NOMO-1 (cell line): Measurements from ENCODE around the gene KCNQ5.
"Not testable (repeated sequence)": the region's sequence is repeated elsewhere in the genome, so short reads cannot be mapped to it uniquely, and the experiment has no call there.

Experiments
- DNase-seq, 2 experiments: peaks; one replicate each; lab custom pipeline; 2025; ENCODE audit not compliant: unreplicated experiment in 2 of 2; lab: John Stamatoyannopoulos, UW

Gene KCNQ5

GRCh38 chr6:72890233-72890632, 268.4 kb downstream of the KCNQ5 start:
- no peak for DNase-seq

DNA sequence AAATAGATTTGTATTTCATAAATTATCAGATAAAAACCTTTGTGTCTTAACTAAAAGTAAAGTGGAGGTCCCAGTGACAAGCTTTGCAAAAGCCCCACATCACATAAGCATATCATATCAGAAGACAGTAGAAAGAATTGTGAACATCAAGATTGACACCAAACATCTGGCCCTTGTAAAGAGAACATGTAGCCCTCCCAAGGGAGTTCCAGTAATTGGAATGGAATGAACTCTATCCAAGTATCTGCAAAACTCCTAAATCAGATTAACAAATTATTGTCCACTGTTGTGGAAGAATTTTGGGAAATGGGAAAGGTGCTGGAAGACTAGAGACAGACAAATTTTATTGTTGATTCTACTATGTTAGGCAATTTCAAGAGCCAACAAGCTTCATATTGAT, 268.8 kb downstream of the KCNQ5 start:
- no peak for DNase-seq

GRCh38 chr6:72892901-72893300, 271.0 kb downstream of the KCNQ5 start:
- DNase-seq: no peak

DNA sequence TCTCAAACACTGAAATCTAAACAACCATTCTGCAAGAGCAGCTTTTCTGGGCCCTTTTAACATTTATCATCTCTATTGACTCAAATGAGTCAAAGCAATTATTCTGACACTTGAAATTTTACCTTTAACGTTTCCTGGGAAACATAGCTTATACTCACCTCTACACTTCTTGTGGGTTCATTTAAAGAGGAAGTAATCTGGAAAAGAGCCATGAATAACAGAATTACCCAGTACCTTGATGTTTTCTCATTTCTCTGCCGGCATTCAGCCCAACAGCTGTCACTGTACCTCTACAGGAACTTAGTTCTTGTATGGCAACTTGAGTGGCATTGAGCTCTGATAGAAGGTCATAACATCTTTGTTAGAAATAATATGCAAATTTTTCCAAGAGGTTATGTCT, 272.2 kb downstream of the KCNQ5 start:
- no peak for DNase-seq

GRCh38 chr6:72898313-72898712, 276.4 kb downstream of the KCNQ5 start:
- DNase-seq: not testable (repeated sequence)

DNA sequence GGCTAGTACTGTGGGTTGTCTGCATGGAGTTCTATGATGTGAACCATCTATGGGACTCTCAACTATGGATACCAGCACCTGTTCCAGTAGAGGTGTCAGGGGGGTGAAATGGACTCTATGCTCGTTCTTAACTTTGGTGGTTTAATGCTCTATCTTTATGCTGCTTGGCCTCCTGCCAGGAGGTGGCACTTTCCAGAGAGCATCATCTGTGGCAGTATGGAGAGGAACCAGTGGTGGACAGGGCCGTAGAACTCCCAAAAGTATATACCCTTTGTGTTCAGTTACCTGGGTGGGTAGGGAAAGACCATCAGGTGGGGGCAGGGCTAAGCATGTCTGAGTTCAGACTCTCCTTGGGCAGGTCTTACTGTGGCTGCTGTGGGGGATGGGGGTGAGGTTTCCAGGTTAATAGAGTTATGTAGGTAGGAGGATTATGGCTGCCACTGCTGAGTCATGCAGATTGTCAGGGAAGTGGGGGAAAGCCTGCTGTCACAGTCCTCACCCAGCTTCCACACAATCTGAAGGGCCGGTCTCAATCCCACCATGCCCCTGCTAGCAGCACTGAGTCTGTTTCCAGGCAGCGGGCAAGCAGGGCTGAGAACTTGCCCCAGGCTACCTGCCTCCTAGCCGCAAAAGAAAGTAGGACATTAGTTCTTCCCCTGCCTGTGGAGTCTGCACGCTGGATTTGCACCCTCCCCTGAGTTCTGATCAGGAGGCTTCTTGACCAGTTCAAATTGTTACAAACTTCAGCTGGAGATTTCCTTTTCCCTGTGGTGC, 284.0 kb downstream of the KCNQ5 start:
- no peak for DNase-seq

DNA sequence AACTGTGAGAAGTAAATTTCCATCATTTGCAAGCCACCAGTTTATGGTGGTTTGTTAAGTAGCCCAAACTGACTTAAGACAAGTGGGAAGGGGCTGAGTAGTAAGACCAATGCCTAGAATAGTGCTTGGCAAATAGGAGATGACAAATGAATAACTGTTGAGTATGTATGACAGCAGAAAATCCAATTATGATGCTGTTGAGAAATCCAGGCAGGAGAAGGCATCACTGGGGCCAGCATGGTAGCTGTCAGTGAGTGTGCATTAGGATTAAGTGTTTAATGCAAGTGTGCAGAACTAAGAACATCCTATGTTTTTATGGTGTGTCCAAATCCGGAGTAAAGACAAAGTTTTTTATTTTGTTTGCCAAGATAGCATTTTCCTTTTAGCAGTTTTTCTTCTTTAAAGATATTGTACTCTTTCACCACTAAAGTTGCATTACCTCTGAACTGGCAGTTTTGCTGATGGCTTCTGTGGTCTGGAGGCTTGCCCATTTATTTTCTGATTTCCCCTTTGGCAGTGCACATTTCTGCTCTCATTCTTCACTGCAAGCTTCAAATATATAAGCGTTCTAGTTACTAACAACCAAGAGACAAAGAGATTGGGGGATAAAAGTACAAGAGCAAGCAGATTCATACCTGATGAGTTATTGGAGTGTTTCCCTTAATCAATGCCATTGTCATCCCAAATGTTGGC, 289.7 kb downstream of the KCNQ5 start:
- DNase-seq: peak; percentile 75 to 86

- DNase-seq: no peak
These were observed 291.9 kb downstream of the KCNQ5 start for GRCh38 chr6:72913797-72914196.

DNA sequence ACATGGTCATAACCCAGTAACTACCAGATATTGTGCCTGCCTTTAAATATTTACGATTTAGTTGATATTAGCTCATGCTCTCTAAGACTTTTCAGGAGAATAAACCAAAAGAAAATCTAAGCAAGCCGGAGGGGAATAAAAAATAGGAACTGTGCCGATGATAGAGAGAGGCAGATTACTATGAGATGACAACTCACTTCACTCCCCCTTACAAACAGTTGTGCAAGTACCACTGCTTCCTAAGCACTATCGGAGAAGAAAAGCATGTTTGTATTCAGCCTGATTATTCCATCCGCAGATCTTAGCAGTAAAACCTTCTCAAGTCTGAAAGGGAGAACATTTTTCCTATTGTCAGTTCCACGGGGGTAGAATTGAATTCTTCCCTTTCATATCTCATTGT, 294.4 kb downstream of the KCNQ5 start:
- peak in 1 of 2 experiments; percentile 41 for DNase-seq

DNA sequence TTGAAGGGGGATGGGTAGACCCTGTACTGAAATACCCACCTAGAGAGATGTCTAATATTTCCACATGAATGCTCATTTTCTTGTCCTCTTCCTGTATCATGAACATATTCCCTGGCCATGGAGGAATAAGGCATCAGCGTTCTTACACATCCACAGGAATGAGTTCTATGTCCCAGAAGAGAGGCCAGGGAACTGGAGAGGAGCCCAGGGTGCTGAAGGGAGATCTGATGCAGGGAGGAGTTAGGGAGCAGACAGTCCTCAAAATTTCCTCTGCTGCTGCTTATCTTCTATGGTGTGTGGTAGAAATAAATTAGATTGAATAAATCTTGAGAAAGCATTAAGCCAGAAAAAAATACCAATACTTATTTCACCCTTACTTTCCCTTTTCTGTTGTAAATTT, 295.0 kb downstream of the KCNQ5 start:
- DNase-seq: no peak

DNA sequence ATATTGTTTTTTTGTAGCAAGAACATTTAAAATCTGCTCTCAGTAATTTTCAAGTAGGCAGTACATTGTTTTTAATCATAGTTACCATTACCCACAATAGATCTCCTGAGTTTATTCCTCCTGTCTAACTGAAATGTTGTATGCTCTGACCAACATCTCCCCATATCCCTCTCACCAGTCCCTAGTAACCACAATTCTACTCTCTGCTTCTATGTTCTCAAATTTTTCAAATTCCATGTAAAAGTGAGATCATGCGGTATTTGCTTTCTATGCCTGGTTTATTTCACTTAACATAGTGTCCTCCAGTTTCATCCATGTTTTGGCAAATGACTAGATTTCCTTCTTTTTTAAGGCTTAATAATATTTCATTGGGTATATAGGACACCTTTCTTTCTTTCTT, 300.5 kb downstream of the KCNQ5 start:
- DNase-seq: no peak

- DNase-seq: no peak
These were observed 303.3 kb downstream of the KCNQ5 start for GRCh38 chr6:72925136-72925535.

DNA sequence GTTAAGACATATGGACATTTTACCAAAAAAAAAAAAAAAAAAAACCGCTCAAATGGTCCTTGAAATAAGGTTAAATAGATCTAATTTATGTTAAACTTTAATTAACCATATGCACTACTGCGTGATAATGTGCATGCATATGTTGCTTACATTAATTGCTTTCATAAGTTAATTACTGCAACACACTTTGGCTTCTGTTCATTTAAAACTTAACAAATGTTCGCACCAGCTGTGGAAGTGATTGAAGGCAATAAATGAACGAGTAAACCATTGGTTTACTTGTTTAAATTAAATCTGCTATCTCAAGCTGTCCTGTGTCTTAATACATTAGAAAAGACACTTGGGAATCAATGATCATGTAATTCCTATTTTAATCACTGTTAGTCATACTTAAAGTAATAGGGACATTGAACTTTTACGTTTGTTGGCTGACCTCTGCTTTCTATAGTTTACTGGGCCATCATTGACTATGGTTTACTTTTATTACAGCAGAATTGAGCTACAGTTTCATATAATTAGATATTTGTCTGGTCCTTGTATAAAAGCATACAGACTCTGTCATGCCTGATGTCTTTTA, 308.8 kb downstream of the KCNQ5 start:
- DNase-seq: no peak

- DNase-seq: no peak
These were observed 309.5 kb downstream of the KCNQ5 start for GRCh38 chr6:72931325-72931887.

- no peak for DNase-seq
These were observed 311.4 kb downstream of the KCNQ5 start for GRCh38 chr6:72933233-72933632.

DNA sequence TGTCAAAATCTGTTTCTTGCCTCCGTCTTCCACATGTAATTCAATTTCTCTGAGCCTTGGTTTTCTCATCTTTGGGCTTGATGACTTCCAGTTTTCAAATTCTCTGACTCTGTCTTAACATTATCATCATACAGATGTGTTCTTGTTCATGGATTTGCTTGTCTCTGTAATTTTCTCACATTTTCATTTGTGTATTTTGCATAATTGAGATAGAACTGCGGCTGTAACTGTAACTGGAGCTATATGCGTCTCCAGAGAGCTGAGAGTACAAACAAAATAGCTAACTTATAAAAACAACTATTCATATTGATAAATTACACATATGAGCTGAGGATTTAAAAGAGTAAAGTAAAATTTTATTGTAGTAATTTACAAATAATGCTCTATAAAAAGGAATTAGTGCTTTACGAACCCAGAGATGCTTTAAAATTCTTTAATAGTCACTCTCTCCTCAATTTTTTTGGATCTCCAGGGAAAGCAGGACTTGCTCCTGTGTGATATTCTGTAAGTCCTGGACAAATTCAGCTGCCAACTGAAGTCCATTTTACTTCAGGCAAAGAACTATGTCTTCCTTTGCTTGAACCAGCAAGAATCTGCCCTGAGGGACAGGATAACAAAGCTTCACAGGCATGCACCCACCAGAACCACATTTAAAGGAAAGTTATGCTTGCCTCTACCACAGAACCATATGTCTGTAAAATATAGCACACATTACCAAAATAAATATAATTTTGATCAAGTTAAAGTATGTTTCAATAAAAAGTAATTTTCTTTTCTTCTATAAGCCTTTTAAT, 315.1 kb downstream of the KCNQ5 start:
- DNase-seq: no peak

GRCh38 chr6:72938104-72938503, 316.2 kb downstream of the KCNQ5 start:
- DNase-seq: no peak

GRCh38 chr6:72939004-72939403, 317.1 kb downstream of the KCNQ5 start:
- DNase-seq: no peak

DNA sequence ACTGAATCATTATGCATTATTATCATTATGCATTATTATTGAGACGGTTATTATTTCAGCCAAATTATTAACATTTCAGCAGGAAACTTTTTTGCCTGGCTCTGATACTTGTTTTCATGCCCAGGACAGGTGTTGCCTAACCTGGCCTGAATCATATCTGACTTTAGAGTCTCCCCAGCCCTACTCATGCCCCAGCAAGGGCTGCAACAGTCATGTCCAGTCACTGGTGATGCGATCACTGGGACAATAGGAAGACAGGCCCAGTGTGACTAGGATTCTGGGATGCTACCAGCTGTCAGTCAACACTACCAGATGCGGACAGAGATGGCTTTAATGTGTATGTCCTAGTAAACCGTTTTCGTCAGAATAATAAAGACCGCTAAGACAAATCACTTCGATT, 318.4 kb downstream of the KCNQ5 start:
- no peak for DNase-seq

GRCh38 chr6:72941263-72941662, 319.4 kb downstream of the KCNQ5 start:
- DNase-seq: no peak

GRCh38 chr6:72941751-72942150, 319.9 kb downstream of the KCNQ5 start:
- DNase-seq: no peak
